Neural cell (in vitro differentiated cells): Measurements from ENCODE around the gene COL4A2. TPM values are rescaled to one million over a fixed set of nuclear protein-coding genes. Genes with fewer than 3 reads are reported as not detected.

Experiments used
- H2AFZ ChIP-seq: fragments of 200-600, 300-800 bp; sonication (generic), shearing (Covaris generic); 2 replicates; pipeline ENCODE4 v1.6.0; 2014; ENCODE audit warnings: low read depth, mild to moderate bottlenecking, antibody characterized with exemption, low read length, moderate library complexity
- H3F3A ChIP-seq: fragments of 200-600 bp; shearing (Covaris generic); 2 replicates; pipeline ENCODE4 v1.6.1; 2016; ENCODE audit warnings: mild to moderate bottlenecking, moderate library complexity, mixed read lengths, antibody characterized with exemption, low read length; ENCODE audit not compliant: insufficient read depth, poor library complexity, severe bottlenecking
- H3K27ac ChIP-seq: fragments of 200-600, 300-800 bp; sonication (generic), shearing (Covaris generic); 2 replicates; pipeline ENCODE4 v1.5.1; 2014; ENCODE audit warnings: mild to moderate bottlenecking, low read length, moderate library complexity
- H3K27me3 ChIP-seq: fragments of 300-800, 200-600 bp; sonication (generic), shearing (Covaris generic); 2 replicates; pipeline ENCODE4 v1.6.0; 2014; ENCODE audit warnings: mild to moderate bottlenecking, low read depth, low read length, moderate library complexity; ENCODE audit not compliant: insufficient read depth
- H3K36me3 ChIP-seq: fragments of 300-800, 200-600 bp; sonication (generic), shearing (Covaris generic); 2 replicates; pipeline ENCODE4 v1.5.1; 2014; ENCODE audit warnings: mild to moderate bottlenecking, antibody characterized with exemption, low read length, moderate library complexity; ENCODE audit not compliant: insufficient read depth
- H3K4me2 ChIP-seq: fragments of 300-800, 200-600 bp; sonication (generic), shearing (Covaris generic); 2 replicates; pipeline ENCODE4 v1.6.0; 2014; ENCODE audit warnings: mild to moderate bottlenecking, low read length
- H3K4me3 ChIP-seq: fragments of 300-800, 200-600 bp; sonication (generic), shearing (Covaris generic); 2 replicates; pipeline ENCODE4 v1.5.1; 2014; ENCODE audit warnings: mild to moderate bottlenecking, low read length, moderate library complexity
- H3K79me2 ChIP-seq: fragments of 200-600 bp; shearing (Covaris generic); replicated peaks from 2 replicates; pipeline ENCODE4 v1.6.0; 2014; ENCODE audit warnings: mild to moderate bottlenecking, low read length, moderate library complexity; ENCODE audit not compliant: insufficient read depth
- H3K9ac ChIP-seq: fragments of 300-800, 200-600 bp; sonication (generic), shearing (Covaris generic); 2 replicates; pipeline ENCODE4 v1.6.1; 2016; ENCODE audit warnings: mild to moderate bottlenecking, low read length, mixed read lengths
- H3K9me2 ChIP-seq: fragments of 200-600 bp; shearing (Covaris generic); 2 replicates; pipeline ENCODE4 v1.6.1; 2016; ENCODE audit warnings: mild to moderate bottlenecking, low read length, mixed read lengths; ENCODE audit not compliant: insufficient read depth
- H3K9me3 ChIP-seq: fragments of 200-600, 300-800 bp; sonication (generic), shearing (Covaris generic); 2 replicates; pipeline ENCODE4 v1.6.1; 2016; ENCODE audit warnings: mild to moderate bottlenecking, mixed run types, low read length, moderate library complexity, mixed read lengths
- H4K20me1 ChIP-seq: fragments of 200-600 bp; shearing (Covaris generic); 2 replicates; pipeline ENCODE4 v1.6.1; 2016; ENCODE audit warnings: mild to moderate bottlenecking, mixed run types; ENCODE audit not compliant: insufficient read depth
- EP300 ChIP-seq: fragments of 450-650 bp; conservative IDR thresholded peaks from 2 replicates; pipeline ENCODE4 v1.6.1; 2014; ENCODE audit warnings: antibody characterized with exemption, mild to moderate bottlenecking, moderate library complexity; ENCODE audit not compliant: poor library complexity, severe bottlenecking
- EZH2 ChIP-seq: fragments of 200-600, 300-800 bp; shearing (Covaris generic), sonication (generic); IDR thresholded peaks from 2 replicates; pipeline ENCODE4 v1.6.1; 2014; ENCODE audit warnings: antibody characterized with exemption, low read length, borderline replicate concordance, mild to moderate bottlenecking; ENCODE audit not compliant: insufficient read depth, poor library complexity, severe bottlenecking
- MXI1 ChIP-seq: fragments of 450-650 bp; conservative IDR thresholded peaks from 2 replicates; pipeline ENCODE4 v1.6.1; 2014; ENCODE audit warnings: antibody characterized with exemption, mild to moderate bottlenecking; ENCODE audit not compliant: poor library complexity, severe bottlenecking
- POLR2AphosphoS5 ChIP-seq: IDR thresholded peaks from 2 replicates; pipeline ENCODE4 v1.6.1; 2012
- RAD21 ChIP-seq: fragments of 450-650 bp; conservative IDR thresholded peaks from 2 replicates; pipeline ENCODE4 v1.6.1; 2014; ENCODE audit warnings: antibody characterized with exemption, mild to moderate bottlenecking, moderate library complexity
- SMC3 ChIP-seq: fragments of 450-650 bp; conservative IDR thresholded peaks from 2 replicates; pipeline ENCODE4 v1.6.1; 2014; ENCODE audit warnings: antibody characterized with exemption, mild to moderate bottlenecking, moderate library complexity; ENCODE audit not compliant: poor library complexity
- TAF1 ChIP-seq: IDR thresholded peaks from 2 replicates; pipeline ENCODE4 v1.6.1; 2012; ENCODE audit warnings: low read depth
- polyA plus RNA-seq: library from polyadenylated mRNA; depleted of rRNA; stranded (reverse); fragments of >200 nt; gene quantifications from 2 replicates; pipeline ENCODE4 v1.2.3, GENCODE V29; 2014
- TF ChIP-seq, protein P1 (sequence below): IDR thresholded peaks from 2 replicates; pipeline ENCODE4 v1.6.1; 2012; ENCODE audit warnings: borderline replicate concordance
- TF ChIP-seq, protein P2 (sequence below): fragments of 450-650 bp; IDR thresholded peaks from 2 replicates; pipeline ENCODE4 v1.5.1; 2014; ENCODE audit warnings: antibody characterized with exemption, mild to moderate bottlenecking, moderate library complexity; ENCODE audit not compliant: poor library complexity, severe bottlenecking

COL4A2 gene
- polyA plus RNA-seq, 1 donor from 2014 or later = 30.8 TPM

DNA sequence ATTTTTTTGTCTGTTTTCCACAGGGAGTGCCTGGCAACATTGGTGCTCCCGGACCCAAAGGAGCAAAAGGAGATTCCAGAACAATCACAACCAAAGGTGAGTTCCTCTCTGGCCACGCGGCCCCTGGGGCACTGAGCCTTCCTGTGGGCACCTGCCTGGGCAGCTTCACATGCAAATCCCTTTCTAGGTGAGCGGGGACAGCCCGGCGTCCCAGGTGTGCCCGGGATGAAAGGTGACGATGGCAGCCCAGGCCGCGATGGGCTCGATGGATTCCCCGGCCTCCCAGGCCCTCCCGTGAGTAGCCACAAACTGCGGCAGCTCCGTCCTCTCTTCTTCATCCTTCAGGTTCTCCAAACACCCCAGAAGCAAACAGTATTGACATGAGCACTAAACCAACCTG, 155.0 kb downstream of the COL4A2 start:
- Histone ChIP-seq H3K27me3 (no peaks in the 10 kb centered on the region), H3K36me3 (no peaks in the 10 kb centered on the region), H3K4me2 (no peak overlapping the region), H3F3A (no peaks in the 10 kb centered on the region), H3K9me2 (no peaks in the 10 kb centered on the region), H3K79me2 (no peaks in the 10 kb centered on the region), H3K4me3 (no peak overlapping the region), H3K27ac (no peak overlapping the region), H2AFZ (no peak overlapping the region), H3K9ac (no peak overlapping the region), H4K20me1 (no peaks in the 10 kb centered on the region), H3K9me3 (no peaks in the 10 kb centered on the region)
- TF ChIP-seq TAF1 = no peak
- TF ChIP-seq, protein P1, sequence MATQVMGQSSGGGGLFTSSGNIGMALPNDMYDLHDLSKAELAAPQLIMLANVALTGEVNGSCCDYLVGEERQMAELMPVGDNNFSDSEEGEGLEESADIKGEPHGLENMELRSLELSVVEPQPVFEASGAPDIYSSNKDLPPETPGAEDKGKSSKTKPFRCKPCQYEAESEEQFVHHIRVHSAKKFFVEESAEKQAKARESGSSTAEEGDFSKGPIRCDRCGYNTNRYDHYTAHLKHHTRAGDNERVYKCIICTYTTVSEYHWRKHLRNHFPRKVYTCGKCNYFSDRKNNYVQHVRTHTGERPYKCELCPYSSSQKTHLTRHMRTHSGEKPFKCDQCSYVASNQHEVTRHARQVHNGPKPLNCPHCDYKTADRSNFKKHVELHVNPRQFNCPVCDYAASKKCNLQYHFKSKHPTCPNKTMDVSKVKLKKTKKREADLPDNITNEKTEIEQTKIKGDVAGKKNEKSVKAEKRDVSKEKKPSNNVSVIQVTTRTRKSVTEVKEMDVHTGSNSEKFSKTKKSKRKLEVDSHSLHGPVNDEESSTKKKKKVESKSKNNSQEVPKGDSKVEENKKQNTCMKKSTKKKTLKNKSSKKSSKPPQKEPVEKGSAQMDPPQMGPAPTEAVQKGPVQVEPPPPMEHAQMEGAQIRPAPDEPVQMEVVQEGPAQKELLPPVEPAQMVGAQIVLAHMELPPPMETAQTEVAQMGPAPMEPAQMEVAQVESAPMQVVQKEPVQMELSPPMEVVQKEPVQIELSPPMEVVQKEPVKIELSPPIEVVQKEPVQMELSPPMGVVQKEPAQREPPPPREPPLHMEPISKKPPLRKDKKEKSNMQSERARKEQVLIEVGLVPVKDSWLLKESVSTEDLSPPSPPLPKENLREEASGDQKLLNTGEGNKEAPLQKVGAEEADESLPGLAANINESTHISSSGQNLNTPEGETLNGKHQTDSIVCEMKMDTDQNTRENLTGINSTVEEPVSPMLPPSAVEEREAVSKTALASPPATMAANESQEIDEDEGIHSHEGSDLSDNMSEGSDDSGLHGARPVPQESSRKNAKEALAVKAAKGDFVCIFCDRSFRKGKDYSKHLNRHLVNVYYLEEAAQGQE = no peak
- TF ChIP-seq EZH2 = no peak
- no peak for TF ChIP-seq MXI1
- TF ChIP-seq, protein P2, sequence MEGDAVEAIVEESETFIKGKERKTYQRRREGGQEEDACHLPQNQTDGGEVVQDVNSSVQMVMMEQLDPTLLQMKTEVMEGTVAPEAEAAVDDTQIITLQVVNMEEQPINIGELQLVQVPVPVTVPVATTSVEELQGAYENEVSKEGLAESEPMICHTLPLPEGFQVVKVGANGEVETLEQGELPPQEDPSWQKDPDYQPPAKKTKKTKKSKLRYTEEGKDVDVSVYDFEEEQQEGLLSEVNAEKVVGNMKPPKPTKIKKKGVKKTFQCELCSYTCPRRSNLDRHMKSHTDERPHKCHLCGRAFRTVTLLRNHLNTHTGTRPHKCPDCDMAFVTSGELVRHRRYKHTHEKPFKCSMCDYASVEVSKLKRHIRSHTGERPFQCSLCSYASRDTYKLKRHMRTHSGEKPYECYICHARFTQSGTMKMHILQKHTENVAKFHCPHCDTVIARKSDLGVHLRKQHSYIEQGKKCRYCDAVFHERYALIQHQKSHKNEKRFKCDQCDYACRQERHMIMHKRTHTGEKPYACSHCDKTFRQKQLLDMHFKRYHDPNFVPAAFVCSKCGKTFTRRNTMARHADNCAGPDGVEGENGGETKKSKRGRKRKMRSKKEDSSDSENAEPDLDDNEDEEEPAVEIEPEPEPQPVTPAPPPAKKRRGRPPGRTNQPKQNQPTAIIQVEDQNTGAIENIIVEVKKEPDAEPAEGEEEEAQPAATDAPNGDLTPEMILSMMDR = no peak
- no peak for TF ChIP-seq EP300
- TF ChIP-seq SMC3 = no peak
- TF ChIP-seq RAD21 = no peak
- TF ChIP-seq POLR2AphosphoS5 = no peak

DNA sequence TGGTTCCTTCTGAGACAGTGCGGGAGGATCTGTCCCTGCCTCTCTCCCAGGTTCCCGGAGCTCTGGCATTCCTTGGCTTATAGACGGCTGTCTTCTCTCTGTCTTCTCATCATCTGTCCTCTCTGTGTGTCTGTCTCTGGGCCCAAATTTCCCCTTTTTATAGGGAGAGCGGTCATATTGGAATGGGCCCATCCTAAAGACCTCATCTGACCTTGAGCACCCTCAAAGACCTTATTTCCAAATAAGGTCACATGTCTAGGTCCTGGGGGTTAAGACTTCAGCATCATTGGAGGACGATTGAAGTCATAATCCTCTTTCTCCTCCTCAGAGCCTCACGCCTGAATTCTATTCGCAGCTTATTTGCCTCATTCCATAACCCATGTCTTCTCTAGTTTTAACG, 156.1 kb downstream of the COL4A2 start:
- Histone ChIP-seq H4K20me1 (no peaks in the 10 kb centered on the region), H3K36me3 (no peaks in the 10 kb centered on the region), H3K4me3 (no peak overlapping the region), H3K79me2 (no peaks in the 10 kb centered on the region), H3K9ac (no peak overlapping the region), H3K9me3 (no peaks in the 10 kb centered on the region), H3K27ac (no peak overlapping the region), H2AFZ (no peak overlapping the region), H3F3A (no peaks in the 10 kb centered on the region), H3K4me2 (no peak overlapping the region), H3K9me2 (no peaks in the 10 kb centered on the region), H3K27me3 (no peaks in the 10 kb centered on the region)
- TF ChIP-seq RAD21 (no peak), SMC3 (no peak), EZH2 (no peak), EP300 (no peak), MXI1 (no peak), TAF1 (no peak), POLR2AphosphoS5 (no peak)
- TF ChIP-seq, protein P2 = no peak
